Measurements from ENCODE around the gene ETFBKMT.
A peak's percentile ranks its signal among the peaks of the same experiment; 100 is the strongest.
"Not testable (repeated sequence)": the region's sequence is repeated elsewhere in the genome, so short reads cannot be mapped to it uniquely, and the experiment has no call there.

ETFBKMT gene

GRCh38 chr12:31658471-31659086 lies 909 bp upstream of the ETFBKMT start:
- DNase-seq: no peak

GRCh38 chr12:31662176-31662849 lies 2.8 kb downstream of the ETFBKMT start:
- no peak for DNase-seq

GRCh38 chr12:31663576-31663975 lies 4.1 kb downstream of the ETFBKMT start:
- DNase-seq: no peak

GRCh38 chr12:31664038-31664437 lies 4.5 kb downstream of the ETFBKMT start:
- no peak for DNase-seq

- DNase-seq: no peak
These were observed 9.5 kb downstream of the ETFBKMT start for GRCh38 chr12:31669020-31669419.

GRCh38 chr12:31669582-31669981 lies 10.1 kb downstream of the ETFBKMT start:
- DNase-seq: not testable (repeated sequence)

GRCh38 chr12:31672521-31672920 lies 13.0 kb downstream of the ETFBKMT start:
- no peak for DNase-seq

GRCh38 chr12:31682136-31682962 lies 22.9 kb downstream of the ETFBKMT start:
- peak; percentile 45 for DNase-seq

- DNase-seq: no peak
These were observed 26.3 kb downstream of the ETFBKMT start for GRCh38 chr12:31685801-31686200.

GRCh38 chr12:31687101-31687527 lies 27.6 kb downstream of the ETFBKMT start:
- no peak for DNase-seq

- DNase-seq: not testable (repeated sequence)
These were observed 30.4 kb downstream of the ETFBKMT start for GRCh38 chr12:31689921-31690320.

GRCh38 chr12:31702047-31702446 lies 42.6 kb downstream of the ETFBKMT start:
- no peak for DNase-seq

- DNase-seq: no peak
These were observed 46.1 kb downstream of the ETFBKMT start for GRCh38 chr12:31705621-31706020.

GRCh38 chr12:31708118-31708517 lies 48.6 kb downstream of the ETFBKMT start:
- not testable (repeated sequence) for DNase-seq

- DNase-seq: no peak
These were observed 50.7 kb downstream of the ETFBKMT start for GRCh38 chr12:31710021-31710818.

- no peak for DNase-seq
These were observed 53.4 kb downstream of the ETFBKMT start for GRCh38 chr12:31712877-31713276.

- DNase-seq: no peak
These were observed 55.2 kb downstream of the ETFBKMT start for GRCh38 chr12:31714406-31715271.

- DNase-seq: no peak
These were observed 55.9 kb downstream of the ETFBKMT start for GRCh38 chr12:31715283-31715825.

- not testable (repeated sequence) for DNase-seq
These were observed 57.5 kb downstream of the ETFBKMT start for GRCh38 chr12:31716998-31717397.

GRCh38 chr12:31718542-31719198 lies 59.2 kb downstream of the ETFBKMT start:
- not testable (repeated sequence) for DNase-seq

- no peak for DNase-seq
These were observed 63.1 kb downstream of the ETFBKMT start for GRCh38 chr12:31722580-31722979.

Data from NCI-H1436 (cell line).